Measurements from ENCODE around the gene B3GALT6.

Gene B3GALT6

DNA sequence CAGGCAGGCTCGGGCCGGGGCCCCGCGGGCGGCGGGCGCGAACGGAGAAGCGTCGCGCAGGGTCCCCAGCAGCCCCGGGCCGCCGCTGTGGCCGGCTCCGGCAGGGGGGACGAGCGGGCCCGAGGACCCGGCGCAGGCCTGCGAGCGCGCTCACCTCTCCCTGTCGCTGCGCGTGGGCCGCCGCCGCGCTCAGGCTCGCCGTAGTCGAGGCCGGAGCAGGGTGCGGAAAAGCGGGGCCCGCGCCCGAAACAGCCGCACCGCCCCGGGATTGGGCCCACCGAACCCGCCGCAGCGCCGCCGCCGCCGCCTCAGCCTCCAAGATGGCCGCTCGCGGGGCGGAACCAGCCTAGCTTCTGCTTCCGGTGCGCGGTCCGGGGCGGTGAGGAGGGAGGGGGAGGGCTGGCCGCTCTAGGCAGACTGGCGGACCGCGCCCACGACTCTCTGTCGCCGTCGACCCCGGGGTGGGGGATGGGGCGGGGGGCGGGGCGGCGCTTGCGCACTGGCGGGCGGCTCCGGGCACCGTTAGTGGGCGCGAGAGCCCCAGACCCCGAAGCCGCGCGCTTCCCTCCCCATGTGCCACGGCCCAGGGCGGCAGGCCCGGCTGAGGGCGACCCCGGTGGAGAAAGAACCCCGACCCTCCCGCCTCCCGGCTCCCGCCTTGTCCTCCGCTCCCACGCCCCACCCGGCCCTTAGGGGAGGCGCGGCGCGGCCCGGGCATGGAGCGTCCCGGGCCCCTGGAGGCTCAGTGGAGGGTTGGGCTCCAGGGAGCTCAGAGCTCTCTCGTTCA, 41.7 kb downstream of the B3GALT6 start, which contains the start of gene UBE2J2 (continued):
- TF ChIP-seq, protein P1, sequence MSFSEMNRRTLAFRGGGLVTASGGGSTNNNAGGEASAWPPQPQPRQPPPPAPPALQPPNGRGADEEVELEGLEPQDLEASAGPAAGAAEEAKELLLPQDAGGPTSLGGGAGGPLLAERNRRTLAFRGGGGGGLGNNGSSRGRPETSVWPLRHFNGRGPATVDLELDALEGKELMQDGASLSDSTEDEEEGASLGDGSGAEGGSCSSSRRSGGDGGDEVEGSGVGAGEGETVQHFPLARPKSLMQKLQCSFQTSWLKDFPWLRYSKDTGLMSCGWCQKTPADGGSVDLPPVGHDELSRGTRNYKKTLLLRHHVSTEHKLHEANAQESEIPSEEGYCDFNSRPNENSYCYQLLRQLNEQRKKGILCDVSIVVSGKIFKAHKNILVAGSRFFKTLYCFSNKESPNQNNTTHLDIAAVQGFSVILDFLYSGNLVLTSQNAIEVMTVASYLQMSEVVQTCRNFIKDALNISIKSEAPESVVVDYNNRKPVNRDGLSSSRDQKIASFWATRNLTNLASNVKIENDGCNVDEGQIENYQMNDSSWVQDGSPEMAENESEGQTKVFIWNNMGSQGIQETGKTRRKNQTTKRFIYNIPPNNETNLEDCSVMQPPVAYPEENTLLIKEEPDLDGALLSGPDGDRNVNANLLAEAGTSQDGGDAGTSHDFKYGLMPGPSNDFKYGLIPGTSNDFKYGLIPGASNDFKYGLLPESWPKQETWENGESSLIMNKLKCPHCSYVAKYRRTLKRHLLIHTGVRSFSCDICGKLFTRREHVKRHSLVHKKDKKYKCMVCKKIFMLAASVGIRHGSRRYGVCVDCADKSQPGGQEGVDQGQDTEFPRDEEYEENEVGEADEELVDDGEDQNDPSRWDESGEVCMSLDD (tag by site-specific recombination; IDR thresholded peaks at IDR 0.05) = peak; percentile 54; the same call in 1 of the 2 replicates
- TF ChIP-seq GLI4 (tag by site-specific recombination; IDR thresholded peaks at IDR 0.05) (no peak), ZFHX2 (tag by site-specific recombination; conservative IDR thresholded peaks at IDR 0.05) (peak; percentile 80), ZNF501 (tag by site-specific recombination; IDR thresholded peaks at IDR 0.05) (peak; percentile 72; the same call in 1 of the 2 replicates), ZNF670 (tag by site-specific recombination; IDR thresholded peaks at IDR 0.05; ENCODE audit: low read depth) (no peak), REPIN1 (tag by site-specific recombination; IDR thresholded peaks at IDR 0.05; ENCODE audit: low read depth) (no peak), ZNF311 (tag by site-specific recombination; IDR thresholded peaks at IDR 0.05; ENCODE audit: borderline replicate concordance) (no peak), ZSCAN30 (tag by site-specific recombination; IDR thresholded peaks at IDR 0.05) (peak; percentile 46), ZNF747 (tag by site-specific recombination; IDR thresholded peaks at IDR 0.05) (no peak), SP3 (tag by site-specific recombination; IDR thresholded peaks at IDR 0.05) (peak; percentile 74), ZNF629 (tag by site-specific recombination; IDR thresholded peaks at IDR 0.05) (0 out of 2 replicates have a peak, but pooled peaks have one; percentile 19), HIC1 (tag by site-specific recombination; IDR thresholded peaks at IDR 0.05) (0 out of 2 replicates have a peak, but pooled peaks have one; percentile 17), SCRT1 (tag by site-specific recombination; IDR thresholded peaks at IDR 0.05; ENCODE audit: borderline replicate concordance) (no peak), MEIS1 (CRISPR knock-in tag; IDR thresholded peaks at IDR 0.05; ENCODE audit: borderline replicate concordance) (no peak), YY1 (tag by site-specific recombination; IDR thresholded peaks at IDR 0.05) (peak; percentile 88), HOXC10 (CRISPR knock-in tag; IDR thresholded peaks at IDR 0.05) (no peak), ZNF513 (tag by site-specific recombination; IDR thresholded peaks at IDR 0.05) (no peak), ZNF600 (tag by site-specific recombination; IDR thresholded peaks at IDR 0.05) (0 out of 2 replicates have a peak, but pooled peaks have one; percentile 29), EGR2 (tag by site-specific recombination; IDR thresholded peaks at IDR 0.05; ENCODE audit: low read depth) (peak; percentile 51; the same call in 1 of the 2 replicates), ZNF837 (tag by site-specific recombination; IDR thresholded peaks at IDR 0.05) (no peak), ZNF138 (tag by site-specific recombination; IDR thresholded peaks at IDR 0.05; ENCODE audit: borderline replicate concordance) (no peak), ZSCAN4 (tag by site-specific recombination; IDR thresholded peaks at IDR 0.05) (no peak), ZNF623 (tag by site-specific recombination; IDR thresholded peaks at IDR 0.05) (no peak), ZNF692 (tag by site-specific recombination; IDR thresholded peaks at IDR 0.05) (peak; percentile 69), ZNF404 (tag by site-specific recombination; IDR thresholded peaks at IDR 0.05) (no peak), GFI1B (tag by site-specific recombination; IDR thresholded peaks at IDR 0.05) (no peak)
- TF ChIP-seq, protein P2, sequence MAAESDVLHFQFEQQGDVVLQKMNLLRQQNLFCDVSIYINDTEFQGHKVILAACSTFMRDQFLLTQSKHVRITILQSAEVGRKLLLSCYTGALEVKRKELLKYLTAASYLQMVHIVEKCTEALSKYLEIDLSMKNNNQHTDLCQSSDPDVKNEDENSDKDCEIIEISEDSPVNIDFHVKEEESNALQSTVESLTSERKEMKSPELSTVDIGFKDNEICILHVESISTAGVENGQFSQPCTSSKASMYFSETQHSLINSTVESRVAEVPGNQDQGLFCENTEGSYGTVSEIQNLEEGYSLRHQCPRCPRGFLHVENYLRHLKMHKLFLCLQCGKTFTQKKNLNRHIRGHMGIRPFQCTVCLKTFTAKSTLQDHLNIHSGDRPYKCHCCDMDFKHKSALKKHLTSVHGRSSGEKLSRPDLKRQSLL (tag by site-specific recombination; IDR thresholded peaks at IDR 0.05) = peak; percentile 75
- TF ChIP-seq, protein P3, sequence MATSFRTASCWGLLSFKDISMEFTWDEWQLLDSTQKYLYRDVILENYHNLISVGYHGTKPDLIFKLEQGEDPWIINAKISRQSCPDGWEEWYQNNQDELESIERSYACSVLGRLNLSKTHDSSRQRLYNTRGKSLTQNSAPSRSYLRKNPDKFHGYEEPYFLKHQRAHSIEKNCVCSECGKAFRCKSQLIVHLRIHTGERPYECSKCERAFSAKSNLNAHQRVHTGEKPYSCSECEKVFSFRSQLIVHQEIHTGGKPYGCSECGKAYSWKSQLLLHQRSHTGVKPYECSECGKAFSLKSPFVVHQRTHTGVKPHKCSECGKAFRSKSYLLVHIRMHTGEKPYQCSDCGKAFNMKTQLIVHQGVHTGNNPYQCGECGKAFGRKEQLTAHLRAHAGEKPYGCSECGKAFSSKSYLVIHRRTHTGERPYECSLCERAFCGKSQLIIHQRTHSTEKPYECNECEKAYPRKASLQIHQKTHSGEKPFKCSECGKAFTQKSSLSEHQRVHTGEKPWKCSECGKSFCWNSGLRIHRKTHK (tag by site-specific recombination; IDR thresholded peaks at IDR 0.05) = no peak
